ENCODE results near the gene NOL4L.

GRCh38 chr20:32481311-32482142, 103.6 kb downstream of the NOL4L start:
- TF ChIP-seq, protein P1, sequence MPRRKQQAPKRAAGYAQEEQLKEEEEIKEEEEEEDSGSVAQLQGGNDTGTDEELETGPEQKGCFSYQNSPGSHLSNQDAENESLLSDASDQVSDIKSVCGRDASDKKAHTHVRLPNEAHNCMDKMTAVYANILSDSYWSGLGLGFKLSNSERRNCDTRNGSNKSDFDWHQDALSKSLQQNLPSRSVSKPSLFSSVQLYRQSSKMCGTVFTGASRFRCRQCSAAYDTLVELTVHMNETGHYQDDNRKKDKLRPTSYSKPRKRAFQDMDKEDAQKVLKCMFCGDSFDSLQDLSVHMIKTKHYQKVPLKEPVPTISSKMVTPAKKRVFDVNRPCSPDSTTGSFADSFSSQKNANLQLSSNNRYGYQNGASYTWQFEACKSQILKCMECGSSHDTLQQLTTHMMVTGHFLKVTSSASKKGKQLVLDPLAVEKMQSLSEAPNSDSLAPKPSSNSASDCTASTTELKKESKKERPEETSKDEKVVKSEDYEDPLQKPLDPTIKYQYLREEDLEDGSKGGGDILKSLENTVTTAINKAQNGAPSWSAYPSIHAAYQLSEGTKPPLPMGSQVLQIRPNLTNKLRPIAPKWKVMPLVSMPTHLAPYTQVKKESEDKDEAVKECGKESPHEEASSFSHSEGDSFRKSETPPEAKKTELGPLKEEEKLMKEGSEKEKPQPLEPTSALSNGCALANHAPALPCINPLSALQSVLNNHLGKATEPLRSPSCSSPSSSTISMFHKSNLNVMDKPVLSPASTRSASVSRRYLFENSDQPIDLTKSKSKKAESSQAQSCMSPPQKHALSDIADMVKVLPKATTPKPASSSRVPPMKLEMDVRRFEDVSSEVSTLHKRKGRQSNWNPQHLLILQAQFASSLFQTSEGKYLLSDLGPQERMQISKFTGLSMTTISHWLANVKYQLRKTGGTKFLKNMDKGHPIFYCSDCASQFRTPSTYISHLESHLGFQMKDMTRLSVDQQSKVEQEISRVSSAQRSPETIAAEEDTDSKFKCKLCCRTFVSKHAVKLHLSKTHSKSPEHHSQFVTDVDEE (CRISPR knock-in tag; IDR thresholded peaks at IDR 0.05): no peak
- no peak for TF ChIP-seq PPARA (CRISPR knock-in tag; IDR thresholded peaks at IDR 0.05; ENCODE audit: borderline replicate concordance)
- TF ChIP-seq RARB (CRISPR knock-in tag; IDR thresholded peaks at IDR 0.05): no peak

Measured in SK-N-SH treated with all-trans-retinoic acid at 6 μM for 48 hours (cell line).